ENCODE data around the gene SLC9A3.

SLC9A3 gene

GRCh38 chr5:472656-473550 is 51.3 kb downstream of the SLC9A3 start:
- DNase-seq, result peak; percentile 78

GRCh38 chr5:472076-472655 is 52.1 kb downstream of the SLC9A3 start:
- DNase-seq, result no peak

- no peak for DNase-seq
These were observed 52.5 kb downstream of the SLC9A3 start for GRCh38 chr5:471750-472058.

- DNase-seq, result no peak
These were observed 53.1 kb downstream of the SLC9A3 start for GRCh38 chr5:470961-471749.

GRCh38 chr5:469752-470483 is 54.3 kb downstream of the SLC9A3 start:
- DNase-seq, result no peak

- DNase-seq, result no peak
These were observed 55.8 kb downstream of the SLC9A3 start for GRCh38 chr5:468401-468800.

GRCh38 chr5:466661-467310 is 57.5 kb downstream of the SLC9A3 start:
- DNase-seq, result no peak

GRCh38 chr5:465591-466403 is 58.5 kb downstream of the SLC9A3 start:
- no peak for DNase-seq

- DNase-seq, result no peak
These were observed 59.2 kb downstream of the SLC9A3 start for GRCh38 chr5:464843-465590.

- DNase-seq, result no peak
These were observed 59.8 kb downstream of the SLC9A3 start for GRCh38 chr5:464446-464842.

- DNase-seq, result no peak
These were observed 60.3 kb downstream of the SLC9A3 start for GRCh38 chr5:463952-464351.

GRCh38 chr5:463301-463700 is 60.9 kb downstream of the SLC9A3 start:
- DNase-seq, result no peak

GRCh38 chr5:462051-462481 is 62.2 kb downstream of the SLC9A3 start:
- no peak for DNase-seq

- no peak for DNase-seq
These were observed 64.0 kb downstream of the SLC9A3 start for GRCh38 chr5:460273-460625.

- no peak for DNase-seq
These were observed 64.5 kb downstream of the SLC9A3 start for GRCh38 chr5:459562-460272.

- no peak for DNase-seq
These were observed 65.5 kb downstream of the SLC9A3 start for GRCh38 chr5:458547-459353.

- no peak for DNase-seq
These were observed 66.9 kb downstream of the SLC9A3 start for GRCh38 chr5:457195-457961.

GRCh38 chr5:456351-457194 is 67.7 kb downstream of the SLC9A3 start:
- no peak for DNase-seq

Data from HCEC 1CT (cell line).